Stimulated activated CD8-positive, alpha-beta memory T cell treated with anti-CD3 and anti-CD28 coated beads, Interleukin-15, amount 100 ng/mL, for 48 hours (primary cell): Measurements from ENCODE around the gene CD70.
"Not testable (repeated sequence)": the region's sequence is repeated elsewhere in the genome, so short reads cannot be mapped to it uniquely, and the experiment has no call there.

Experiments used
- DNase-seq, 2 donors: peaks; one replicate each; pipeline ENCODE4 v3.0.0-alpha.2; 2020; ENCODE audit warnings: low read depth in 2 of 2

The CD70 gene

GRCh38 chr19:6570764-6571163 is 20.2 kb downstream of the CD70 start:
- no peak for DNase-seq

GRCh38 chr19:6568816-6569215 is 22.1 kb downstream of the CD70 start:
- no peak for DNase-seq

- no peak for DNase-seq
Measured at GRCh38 chr19:6568010-6568526, 22.9 kb downstream of the CD70 start.

- not testable (repeated sequence) for DNase-seq
Measured at GRCh38 chr19:6566727-6567126, 24.2 kb downstream of the CD70 start.

- no peak for DNase-seq
Measured at GRCh38 chr19:6564393-6564792, 26.6 kb downstream of the CD70 start.

GRCh38 chr19:6562437-6562836 is 28.5 kb downstream of the CD70 start:
- DNase-seq = not testable (repeated sequence)

- DNase-seq = no peak
Measured at GRCh38 chr19:6556480-6557195, 34.3 kb downstream of the CD70 start.

- DNase-seq = no peak
Measured at GRCh38 chr19:6556043-6556449, 34.9 kb downstream of the CD70 start.

GRCh38 chr19:6551607-6552450 is 39.1 kb downstream of the CD70 start:
- DNase-seq = peak; percentile 67 to 75

GRCh38 chr19:6551091-6551490 is 39.9 kb downstream of the CD70 start:
- DNase-seq = no peak

GRCh38 chr19:6550679-6551078 is 40.3 kb downstream of the CD70 start:
- not testable (repeated sequence) for DNase-seq

GRCh38 chr19:6543866-6544347 is 47.0 kb downstream of the CD70 start:
- DNase-seq = no peak

GRCh38 chr19:6540918-6541689 is 49.8 kb downstream of the CD70 start:
- DNase-seq = no peak

- DNase-seq = no peak
Measured at GRCh38 chr19:6539514-6539913, 51.4 kb downstream of the CD70 start.
